ENCODE results near the gene RNF103.
A peak's percentile ranks its signal among the peaks of the same experiment; 100 is the strongest.
"Not testable (repeated sequence)": the region's sequence is repeated elsewhere in the genome, so short reads cannot be mapped to it uniquely, and the experiment has no call there.

Gene RNF103, protein sequence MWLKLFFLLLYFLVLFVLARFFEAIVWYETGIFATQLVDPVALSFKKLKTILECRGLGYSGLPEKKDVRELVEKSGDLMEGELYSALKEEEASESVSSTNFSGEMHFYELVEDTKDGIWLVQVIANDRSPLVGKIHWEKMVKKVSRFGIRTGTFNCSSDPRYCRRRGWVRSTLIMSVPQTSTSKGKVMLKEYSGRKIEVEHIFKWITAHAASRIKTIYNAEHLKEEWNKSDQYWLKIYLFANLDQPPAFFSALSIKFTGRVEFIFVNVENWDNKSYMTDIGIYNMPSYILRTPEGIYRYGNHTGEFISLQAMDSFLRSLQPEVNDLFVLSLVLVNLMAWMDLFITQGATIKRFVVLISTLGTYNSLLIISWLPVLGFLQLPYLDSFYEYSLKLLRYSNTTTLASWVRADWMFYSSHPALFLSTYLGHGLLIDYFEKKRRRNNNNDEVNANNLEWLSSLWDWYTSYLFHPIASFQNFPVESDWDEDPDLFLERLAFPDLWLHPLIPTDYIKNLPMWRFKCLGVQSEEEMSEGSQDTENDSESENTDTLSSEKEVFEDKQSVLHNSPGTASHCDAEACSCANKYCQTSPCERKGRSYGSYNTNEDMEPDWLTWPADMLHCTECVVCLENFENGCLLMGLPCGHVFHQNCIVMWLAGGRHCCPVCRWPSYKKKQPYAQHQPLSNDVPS

DNA sequence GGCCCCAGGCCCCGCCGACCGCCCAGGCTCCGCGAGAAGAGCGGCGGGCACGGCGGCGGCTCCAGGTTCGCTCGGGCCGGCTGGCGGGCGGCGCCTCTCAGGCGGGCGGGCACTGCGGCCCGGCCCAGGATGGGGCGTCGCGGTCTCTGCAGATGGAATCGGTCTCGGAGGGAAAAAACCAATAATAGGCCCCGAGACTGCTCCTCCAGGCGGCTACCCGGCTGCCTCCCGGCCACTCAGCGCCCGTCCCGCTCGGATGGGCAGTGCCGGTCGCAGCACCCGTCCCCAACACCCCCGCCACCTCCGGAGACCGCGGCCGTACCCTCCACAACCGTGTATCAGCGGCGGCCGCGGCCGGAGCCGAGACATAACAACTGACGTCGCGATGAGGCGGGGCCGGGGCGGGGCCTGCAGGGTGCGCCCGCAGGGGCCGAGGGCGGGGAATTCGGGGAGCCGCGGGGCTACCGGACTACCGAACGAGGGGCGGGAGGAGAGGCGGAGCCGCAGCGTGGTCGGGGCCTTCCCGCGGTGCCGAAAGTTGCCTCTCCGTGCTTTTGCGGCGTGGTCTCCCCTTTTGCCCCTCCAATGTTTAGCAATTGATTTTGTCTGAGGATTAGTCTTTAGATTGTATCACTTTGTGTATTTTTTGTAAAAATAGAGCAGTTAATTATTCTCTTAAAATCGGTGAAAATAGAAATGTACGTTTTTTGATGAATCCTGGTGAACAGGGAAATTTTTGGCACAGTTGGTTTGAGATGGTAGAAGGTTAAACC lies at the start of gene RNF103:
Gene RNF103 (minus strand): TSS at position 372 of the 773 bp plus-strand sequence. CDS start 979 bp downstream, outside the sequence.
- peak within 1 kb of the TSS; percentile 87 for H3K4me3 ChIP-seq (ENCODE audit: low read length)
- TF ChIP-seq, protein P1, sequence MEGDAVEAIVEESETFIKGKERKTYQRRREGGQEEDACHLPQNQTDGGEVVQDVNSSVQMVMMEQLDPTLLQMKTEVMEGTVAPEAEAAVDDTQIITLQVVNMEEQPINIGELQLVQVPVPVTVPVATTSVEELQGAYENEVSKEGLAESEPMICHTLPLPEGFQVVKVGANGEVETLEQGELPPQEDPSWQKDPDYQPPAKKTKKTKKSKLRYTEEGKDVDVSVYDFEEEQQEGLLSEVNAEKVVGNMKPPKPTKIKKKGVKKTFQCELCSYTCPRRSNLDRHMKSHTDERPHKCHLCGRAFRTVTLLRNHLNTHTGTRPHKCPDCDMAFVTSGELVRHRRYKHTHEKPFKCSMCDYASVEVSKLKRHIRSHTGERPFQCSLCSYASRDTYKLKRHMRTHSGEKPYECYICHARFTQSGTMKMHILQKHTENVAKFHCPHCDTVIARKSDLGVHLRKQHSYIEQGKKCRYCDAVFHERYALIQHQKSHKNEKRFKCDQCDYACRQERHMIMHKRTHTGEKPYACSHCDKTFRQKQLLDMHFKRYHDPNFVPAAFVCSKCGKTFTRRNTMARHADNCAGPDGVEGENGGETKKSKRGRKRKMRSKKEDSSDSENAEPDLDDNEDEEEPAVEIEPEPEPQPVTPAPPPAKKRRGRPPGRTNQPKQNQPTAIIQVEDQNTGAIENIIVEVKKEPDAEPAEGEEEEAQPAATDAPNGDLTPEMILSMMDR (conservative IDR thresholded peaks at IDR 0.05; ENCODE audit: low read depth, low read length), result no peak
- DNase-seq (ENCODE audit: low read depth), result peak; percentile 60

DNA sequence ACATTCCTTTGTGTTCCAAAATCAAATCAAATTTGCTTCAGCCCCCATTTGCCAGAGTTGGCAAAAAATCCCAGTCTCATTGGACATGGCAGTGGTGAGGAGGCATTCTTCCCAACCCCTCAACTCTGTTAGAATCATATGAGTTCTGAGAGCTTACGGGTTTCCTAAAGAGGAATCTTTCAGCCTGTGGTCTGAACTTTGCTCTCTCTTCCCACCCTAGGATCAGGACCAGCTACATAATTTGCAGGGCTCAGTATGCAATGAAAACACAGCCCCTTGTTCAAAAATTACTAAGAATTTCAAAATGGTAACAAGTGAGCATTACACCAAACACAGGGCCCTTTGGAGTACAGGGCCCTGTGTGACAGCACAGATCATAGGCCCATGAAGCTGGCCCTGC lies 49.3 kb upstream of the RNF103 start:
- no peak overlapping the region for H3K4me3 ChIP-seq (ENCODE audit: low read length)
- TF ChIP-seq, protein P1 (conservative IDR thresholded peaks at IDR 0.05; ENCODE audit: low read depth, low read length), result no peak
- DNase-seq (ENCODE audit: low read depth), result no peak

DNA sequence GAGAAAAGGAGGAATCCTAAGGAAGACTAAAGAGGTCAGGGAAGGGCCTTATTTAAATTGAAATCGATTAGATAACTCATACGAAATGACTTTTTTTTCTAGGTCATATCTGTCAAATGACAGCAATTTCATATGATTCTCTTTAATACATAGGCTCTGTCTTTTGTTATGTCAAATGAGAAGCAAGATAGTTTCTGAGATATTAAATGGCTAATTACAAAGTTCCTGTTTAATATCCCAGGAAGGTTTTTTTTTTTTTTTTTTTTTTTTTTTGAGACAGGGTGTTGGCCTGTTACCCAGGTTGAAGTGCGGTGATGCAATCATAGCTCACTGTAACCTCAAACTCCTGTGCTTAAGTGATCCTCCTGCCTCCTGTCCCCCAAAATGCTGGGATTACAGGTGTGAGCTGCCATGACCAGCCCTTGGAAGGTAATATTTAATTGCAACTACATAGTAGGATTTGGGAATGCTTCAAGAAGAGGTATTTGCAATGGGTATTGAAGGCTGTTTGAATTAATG lies 48.4 kb upstream of the RNF103 start:
- H3K4me3 ChIP-seq (ENCODE audit: low read length), result no peak overlapping the region
- no peak for DNase-seq (ENCODE audit: low read depth)
- TF ChIP-seq, protein P1 (conservative IDR thresholded peaks at IDR 0.05; ENCODE audit: low read depth, low read length), result no peak

DNA sequence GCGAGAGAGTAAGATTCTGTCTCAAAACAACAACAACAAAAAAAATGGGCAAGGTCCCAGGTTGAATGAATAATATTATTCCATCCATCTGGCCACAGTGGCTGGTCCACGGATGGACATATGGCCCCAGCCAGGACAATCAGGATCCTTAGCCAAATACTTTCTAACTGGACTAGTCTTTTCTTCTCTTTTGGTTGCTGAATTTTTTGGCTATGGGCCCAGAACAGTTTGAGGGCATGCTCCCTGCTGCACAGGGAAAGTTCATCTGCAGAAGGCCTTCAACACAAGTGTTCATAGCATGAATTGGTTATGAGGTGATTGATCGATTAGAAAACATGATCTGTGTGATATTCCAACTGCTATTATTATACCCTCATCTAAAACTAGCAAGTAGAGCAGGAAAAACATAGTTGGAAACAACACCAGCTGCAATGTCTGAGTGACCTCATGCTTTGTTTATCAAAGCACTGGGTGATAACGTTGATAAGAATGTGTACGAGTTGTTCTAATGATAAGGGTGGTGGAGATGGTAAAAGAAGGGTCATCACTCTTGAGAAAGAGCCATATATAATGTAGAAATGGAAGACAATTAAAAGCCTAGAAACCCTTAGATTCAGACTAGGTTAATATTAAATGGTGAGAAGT lies 47.8 kb upstream of the RNF103 start:
- TF ChIP-seq, protein P1 (conservative IDR thresholded peaks at IDR 0.05; ENCODE audit: low read depth, low read length), result no peak
- no peak for DNase-seq (ENCODE audit: low read depth)
- H3K4me3 ChIP-seq (ENCODE audit: low read length), result no peak overlapping the region

DNA sequence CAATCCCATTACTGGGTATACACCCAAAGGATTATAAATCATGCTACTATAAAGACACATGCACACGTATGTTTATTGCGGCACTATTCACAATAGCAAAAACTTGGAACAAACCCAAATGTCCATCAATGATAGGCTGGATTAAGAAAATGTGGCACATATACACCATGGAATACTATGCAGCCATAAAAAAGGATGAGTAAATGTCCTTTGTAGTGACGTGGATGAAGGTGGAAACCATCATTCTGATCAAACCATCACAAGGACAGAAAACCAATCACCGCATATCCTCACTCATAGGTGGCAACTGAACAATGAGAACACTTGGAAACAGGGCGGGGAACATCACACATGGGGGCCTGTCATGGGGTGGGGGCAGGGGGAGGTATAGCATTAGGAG lies 45.7 kb upstream of the RNF103 start:
- not testable (repeated sequence) for DNase-seq (ENCODE audit: low read depth); H3K4me3 ChIP-seq (ENCODE audit: low read length)

DNA sequence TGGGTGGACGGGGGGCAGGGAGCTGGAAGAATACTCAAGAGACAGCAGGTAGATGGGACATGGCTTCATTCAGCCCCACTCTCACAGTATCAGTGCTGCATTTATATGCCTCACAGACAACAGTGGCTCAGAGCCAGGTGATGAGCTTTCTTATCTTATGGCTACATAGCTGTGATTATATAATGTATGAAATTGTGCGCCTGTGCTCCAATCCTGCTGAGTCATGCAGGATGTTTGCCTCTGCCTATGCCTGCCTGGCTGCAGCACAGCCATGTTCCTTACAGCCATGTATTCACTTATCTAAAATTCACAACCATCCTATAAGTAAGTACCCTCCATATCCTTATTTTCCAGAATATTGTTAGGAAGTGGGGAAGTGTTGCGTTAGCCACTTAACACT lies 37.7 kb upstream of the RNF103 start:
- TF ChIP-seq, protein P1 (conservative IDR thresholded peaks at IDR 0.05; ENCODE audit: low read depth, low read length), result no peak
- DNase-seq (ENCODE audit: low read depth), result no peak
- H3K4me3 ChIP-seq (ENCODE audit: low read length), result no peak overlapping the region

DNA sequence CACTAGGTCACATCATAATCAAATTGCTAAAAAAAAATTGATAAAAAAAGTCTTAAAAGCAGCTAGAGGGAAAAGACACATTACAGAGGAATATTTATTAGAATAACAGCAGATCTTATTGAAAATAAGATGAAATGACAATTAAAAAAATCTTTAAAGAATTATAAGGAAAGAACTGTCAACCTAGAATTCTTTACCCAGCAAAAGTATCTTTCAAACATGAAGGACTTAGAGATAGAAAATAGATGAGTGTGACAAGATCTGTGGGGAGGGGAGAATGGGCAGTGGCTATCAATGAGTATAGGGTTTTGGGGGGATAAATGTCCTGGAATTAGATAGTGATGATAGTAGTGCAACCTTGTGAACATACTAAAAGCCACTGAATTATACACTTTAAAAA lies 26.5 kb upstream of the RNF103 start:
- no peak overlapping the region for H3K4me3 ChIP-seq (ENCODE audit: low read length)
- no peak for DNase-seq (ENCODE audit: low read depth)
- TF ChIP-seq, protein P1 (conservative IDR thresholded peaks at IDR 0.05; ENCODE audit: low read depth, low read length), result no peak
